Keratinocyte (primary cell): ENCODE measurements around the gene DOK6.

Experiments
- CTCF ChIP-seq, 3 experiments: IDR thresholded peaks in 1 of 3; conservative IDR thresholded peaks in 1 of 3; optimal IDR thresholded peaks in 1 of 3; 2 replicates in 2 of 3; 3 replicates in 1 of 3; pipeline versions ENCODE3 to v1.5.1; 2011; ENCODE audit warnings: low read length in 3 of 3, mild to moderate bottlenecking in 3 of 3, moderate library complexity in 2 of 3, control low read depth in 1 of 3, inconsistent platforms in 1 of 3; ENCODE audit not compliant: insufficient read depth in 2 of 3; ENCODE audit errors: extremely low read depth in 1 of 3
- EZH2 ChIP-seq: IDR thresholded peaks from one replicate; pipeline ENCODE4 v1.6.1; 2012; ENCODE audit warnings: inconsistent platforms, mild to moderate bottlenecking, low read length, moderate library complexity

GRCh38 chr18:69871363-69871762 lies 470.7 kb downstream of the DOK6 start:
- TF ChIP-seq CTCF (optimal IDR thresholded peaks at IDR 0.05 in 1 of 3, IDR thresholded peaks at IDR 0.05 in 1 of 3, conservative IDR thresholded peaks at IDR 0.05 in 1 of 3; ENCODE audit: extremely low read depth in 1 of 3, insufficient read depth in 2 of 3, low read length in 3 of 3), result no peak
- no peak for TF ChIP-seq EZH2
